Activated gamma-delta T cell treated with anti-CD3 and anti-CD28 coated beads, Interleukin-2, amount 50 U/mL, for 16 hours (primary cell): Measurements from ENCODE around the gene CEP162.
"Not testable (repeated sequence)": the region's sequence is repeated elsewhere in the genome, so short reads cannot be mapped to it uniquely, and the experiment has no call there.

Experiments
- DNase-seq: peaks from one replicate; pipeline ENCODE4 v3.0.0-alpha.2; 2020; ENCODE audit warnings: low read depth

The CEP162 gene

GRCh38 chr6:84224251-84224650 is 3.2 kb downstream of the CEP162 start:
- no peak for DNase-seq

DNA sequence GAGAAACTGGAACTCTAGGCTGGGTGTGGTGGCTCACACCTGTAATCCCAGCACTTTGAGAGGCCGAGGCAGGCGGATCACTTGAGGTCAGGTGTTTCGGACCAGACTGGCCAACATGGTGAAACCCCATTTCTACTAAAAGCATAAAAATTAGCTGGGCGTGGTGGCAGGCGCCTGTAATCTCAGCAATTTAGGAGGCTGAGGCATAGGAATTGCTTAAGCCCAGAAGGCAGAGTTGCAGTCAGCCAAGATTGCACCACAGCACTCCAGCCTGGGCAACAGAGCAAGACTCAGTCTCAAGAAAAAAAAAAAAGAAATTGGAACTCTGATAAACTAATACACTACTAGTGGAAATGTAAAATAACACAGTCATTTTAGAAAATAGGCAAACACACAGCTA is 3.8 kb downstream of the CEP162 start:
- DNase-seq = not testable (repeated sequence)

DNA sequence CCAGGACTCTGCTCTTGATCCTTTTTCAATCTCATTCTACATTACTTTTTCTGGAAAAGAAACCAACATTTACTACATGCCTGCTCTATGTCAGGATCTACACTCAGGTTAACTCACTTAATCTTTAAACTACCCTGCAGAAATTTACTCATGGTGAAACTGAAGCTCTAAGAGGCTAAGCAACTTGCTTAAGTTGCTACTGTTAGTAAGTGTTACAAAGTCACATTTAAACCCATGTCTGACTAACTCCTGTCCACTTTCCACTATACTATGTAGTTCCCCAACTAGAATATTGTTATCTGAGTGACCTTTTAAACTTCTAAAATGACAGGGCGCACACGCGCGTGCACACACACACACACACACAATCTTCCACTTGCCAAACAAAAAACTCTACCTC is 5.0 kb downstream of the CEP162 start:
- DNase-seq = no peak

DNA sequence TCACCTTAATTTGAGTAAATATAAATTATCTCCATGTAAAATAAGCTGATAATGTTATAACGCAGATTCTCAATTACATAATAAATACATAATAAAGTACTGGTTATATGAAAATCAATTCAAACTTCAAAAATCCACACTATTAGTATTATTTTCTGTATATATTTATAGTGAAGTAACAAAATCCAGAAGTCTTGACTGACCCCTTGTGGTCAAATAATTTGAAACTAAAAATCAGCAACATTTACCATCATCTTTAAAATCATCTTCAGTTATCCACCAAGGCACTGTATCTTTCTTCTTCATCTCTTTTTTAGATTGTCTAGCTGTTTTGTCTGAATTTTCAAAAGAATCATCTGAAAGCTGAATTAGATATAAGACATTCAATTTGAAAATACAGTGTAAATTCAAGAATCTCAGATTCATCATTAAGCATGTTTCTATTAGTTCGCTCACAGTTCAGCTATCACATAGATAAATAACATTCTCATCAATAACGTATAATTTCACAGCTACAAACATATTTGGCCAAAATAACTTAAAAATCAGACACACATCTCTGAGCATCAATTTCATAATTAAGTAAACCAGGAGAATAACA is 6.5 kb downstream of the CEP162 start:
- no peak for DNase-seq

- DNase-seq = no peak
Observed at GRCh38 chr6:84218091-84218490, 9.4 kb downstream of the CEP162 start.

DNA sequence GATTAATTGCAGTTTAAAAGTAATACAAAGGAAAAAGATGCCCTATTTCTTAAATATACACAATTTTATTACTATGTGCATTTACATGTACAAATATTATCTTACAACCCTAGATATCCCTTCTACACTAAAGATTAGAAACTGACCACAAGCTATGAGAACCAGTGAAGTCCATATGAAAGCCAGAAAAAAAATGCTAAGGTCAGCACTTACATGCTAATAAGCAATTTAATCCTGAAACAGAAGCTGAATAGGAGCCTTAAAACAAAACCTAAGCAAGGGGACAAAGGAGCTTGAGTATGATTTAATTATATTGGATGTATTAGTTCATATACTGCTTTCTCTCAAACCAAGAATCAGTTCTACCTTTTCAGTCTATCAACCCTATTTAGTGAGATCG is 14.2 kb downstream of the CEP162 start:
- no peak for DNase-seq

DNA sequence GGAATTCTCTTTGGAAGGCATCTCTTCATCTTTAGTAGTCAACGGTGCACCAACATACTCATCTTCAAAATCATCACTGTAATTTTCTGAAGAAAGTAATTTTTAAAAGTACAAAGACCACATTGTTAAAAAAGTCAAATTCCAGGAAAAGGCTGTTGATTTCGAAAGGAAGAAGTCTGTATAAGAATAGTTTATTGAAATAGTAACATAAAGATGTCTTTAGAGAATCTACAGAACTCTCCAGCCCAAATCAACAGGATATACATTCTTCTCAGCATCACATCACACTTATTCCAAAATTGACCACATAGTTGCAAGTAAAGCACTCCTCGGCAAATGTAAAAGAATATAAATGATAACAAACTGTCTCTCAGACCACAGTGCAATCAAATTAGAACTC is 23.4 kb downstream of the CEP162 start:
- no peak for DNase-seq

DNA sequence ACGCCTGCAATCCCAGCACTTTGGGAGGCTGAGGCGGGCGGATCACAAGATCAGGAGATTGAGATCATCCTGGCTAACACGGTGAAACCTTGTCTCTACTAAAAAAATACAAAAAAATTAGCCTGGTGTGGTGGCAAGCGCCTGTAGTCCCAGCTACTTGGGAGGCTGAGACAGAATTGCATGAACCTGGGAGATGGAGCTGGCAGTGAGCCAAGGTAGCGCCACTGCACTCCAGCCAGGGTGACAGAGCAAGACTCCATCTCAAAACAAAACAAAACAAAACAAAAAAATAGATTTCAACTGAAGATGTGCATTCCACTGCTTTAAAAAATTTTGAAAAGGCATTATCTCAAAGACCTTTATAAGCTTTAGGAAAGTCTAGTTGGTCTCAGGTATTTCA is 27.5 kb downstream of the CEP162 start:
- DNase-seq = not testable (repeated sequence)

GRCh38 chr6:84197708-84198107 is 29.7 kb downstream of the CEP162 start:
- DNase-seq = no peak

GRCh38 chr6:84193114-84193708 is 34.2 kb downstream of the CEP162 start:
- DNase-seq = no peak

- no peak for DNase-seq
Observed at GRCh38 chr6:84191802-84192201, 35.6 kb downstream of the CEP162 start.

DNA sequence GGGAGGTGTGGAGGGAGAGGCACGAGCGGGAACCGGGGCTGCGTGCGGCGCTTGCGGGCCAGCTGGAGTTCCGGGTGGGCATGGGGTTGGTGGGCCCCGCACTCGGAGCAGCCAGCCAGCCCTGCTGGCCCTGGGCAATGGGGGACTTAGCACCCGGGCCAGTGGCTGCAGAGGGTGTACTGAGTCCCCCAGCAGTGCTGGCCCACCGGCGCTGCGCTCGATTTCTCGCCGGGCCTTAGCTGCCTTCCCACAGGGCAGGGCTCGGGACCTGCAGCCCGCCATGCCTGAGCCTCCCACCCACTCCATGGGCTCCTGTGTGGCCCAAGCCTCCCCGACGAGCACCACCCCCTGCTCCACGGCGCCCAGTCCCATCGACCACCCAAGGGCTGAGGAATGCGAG is 38.1 kb downstream of the CEP162 start:
- not testable (repeated sequence) for DNase-seq

DNA sequence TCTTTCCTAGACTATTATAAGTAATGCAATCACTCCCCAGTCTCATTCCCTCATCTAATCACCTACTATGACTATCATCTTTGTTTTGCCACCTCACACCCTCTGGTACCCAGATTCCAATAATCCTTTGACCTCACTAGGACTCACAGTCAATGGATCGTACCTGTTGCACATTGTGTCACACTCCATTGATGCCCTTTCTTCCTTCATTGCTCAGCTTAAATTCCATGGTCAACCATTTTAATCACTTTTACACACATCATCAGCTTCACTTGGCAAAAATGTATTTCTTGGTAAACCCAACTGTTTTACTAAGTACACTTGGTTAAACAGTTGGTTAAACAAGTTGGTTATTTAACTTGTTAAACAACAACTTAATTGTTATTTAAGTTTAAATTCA is 44.0 kb downstream of the CEP162 start:
- DNase-seq = no peak

DNA sequence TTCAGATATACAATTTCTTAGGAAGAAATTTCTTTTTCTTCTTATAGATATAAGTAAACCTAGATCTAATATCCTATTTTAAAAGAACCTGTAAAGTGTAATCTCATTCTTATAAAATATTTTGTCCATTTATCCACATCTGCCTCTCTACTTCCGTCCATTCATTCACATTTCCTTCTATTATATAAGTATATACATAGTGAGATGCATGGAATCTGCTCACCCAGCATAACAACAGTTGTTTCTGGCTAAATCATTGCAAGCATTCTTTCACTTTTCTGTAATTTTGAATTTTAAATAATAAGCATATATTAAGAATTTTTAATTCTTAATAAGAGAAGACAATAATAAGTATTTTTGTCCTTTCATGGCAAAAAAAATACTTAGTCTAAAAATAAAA is 45.4 kb downstream of the CEP162 start:
- DNase-seq = no peak

DNA sequence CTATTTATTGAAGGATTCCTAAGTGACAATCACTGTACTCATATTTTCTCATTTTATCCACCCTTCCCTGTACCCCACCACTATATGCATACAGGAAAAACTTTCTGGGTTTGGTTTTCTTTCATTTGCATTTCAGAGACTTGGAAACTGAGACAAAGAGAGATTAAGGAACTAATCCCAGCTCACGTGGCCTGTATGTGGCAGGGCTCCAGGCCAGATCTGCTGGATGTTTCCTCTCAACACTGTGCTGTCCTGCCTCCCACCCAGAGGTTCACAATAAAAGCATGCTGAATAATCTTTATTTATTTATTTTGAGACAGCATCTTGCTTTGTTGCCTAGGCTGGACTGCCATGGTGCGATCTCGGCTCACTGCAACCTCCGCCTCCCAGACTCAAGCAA is 50.2 kb downstream of the CEP162 start:
- DNase-seq = no peak

DNA sequence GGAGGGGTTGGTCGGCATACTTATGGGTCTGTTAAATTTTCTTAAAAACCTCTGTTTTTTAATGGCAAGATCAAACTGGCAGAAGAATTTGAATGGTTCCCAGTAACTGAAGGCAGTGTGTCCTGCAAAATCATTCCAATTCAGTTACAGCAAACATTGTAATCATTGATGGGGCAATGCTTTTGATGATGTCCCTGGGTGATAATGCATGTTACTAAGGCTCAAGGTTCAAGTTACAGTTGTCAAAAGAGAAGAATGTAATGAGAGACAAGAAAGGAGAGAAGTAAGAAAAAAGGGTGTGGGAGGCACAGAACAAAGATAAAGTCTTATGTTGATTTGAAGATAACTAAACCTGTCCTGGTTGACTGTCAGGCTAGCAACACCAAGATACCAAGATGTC is 54.9 kb downstream of the CEP162 start:
- no peak for DNase-seq

DNA sequence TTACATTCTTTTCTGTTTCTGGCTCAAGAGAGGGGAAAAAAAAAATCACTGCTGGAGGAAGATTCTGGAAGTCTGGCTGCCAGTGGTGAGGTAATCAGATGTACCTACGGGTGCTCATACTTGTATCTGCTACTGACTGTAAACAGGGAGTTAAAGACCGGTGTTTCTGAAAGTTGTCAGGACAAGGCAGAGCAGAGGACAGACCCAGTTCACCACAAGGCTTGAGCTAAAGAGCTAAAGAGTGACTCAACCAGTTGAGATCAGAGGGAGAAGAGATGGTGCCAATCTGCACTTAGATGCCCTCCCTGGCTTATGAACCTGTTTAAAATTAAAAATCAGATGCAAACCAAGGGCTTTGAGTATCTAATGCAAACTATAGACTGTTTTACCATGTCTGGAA is 55.4 kb downstream of the CEP162 start:
- DNase-seq = no peak

GRCh38 chr6:84167457-84167856 is 60.0 kb downstream of the CEP162 start:
- DNase-seq = no peak

DNA sequence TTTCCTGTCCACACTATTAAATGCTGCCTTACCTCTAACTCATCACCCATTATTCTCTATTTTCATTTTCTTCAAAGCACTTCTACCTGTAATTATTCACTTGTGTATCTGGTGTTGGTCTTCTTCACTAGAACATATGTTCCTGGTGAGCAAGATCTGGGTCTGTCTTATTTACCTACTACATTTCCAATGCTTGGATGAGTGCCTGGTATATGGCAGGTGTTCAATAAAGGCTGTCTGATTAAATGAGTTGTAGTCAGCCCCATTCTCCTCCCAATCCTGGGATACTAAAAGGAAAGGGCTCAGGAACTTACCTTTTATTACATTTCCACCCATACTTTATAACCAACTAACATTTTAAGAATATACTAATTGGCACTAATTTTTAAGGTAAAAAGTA is 61.0 kb downstream of the CEP162 start:
- DNase-seq = no peak

DNA sequence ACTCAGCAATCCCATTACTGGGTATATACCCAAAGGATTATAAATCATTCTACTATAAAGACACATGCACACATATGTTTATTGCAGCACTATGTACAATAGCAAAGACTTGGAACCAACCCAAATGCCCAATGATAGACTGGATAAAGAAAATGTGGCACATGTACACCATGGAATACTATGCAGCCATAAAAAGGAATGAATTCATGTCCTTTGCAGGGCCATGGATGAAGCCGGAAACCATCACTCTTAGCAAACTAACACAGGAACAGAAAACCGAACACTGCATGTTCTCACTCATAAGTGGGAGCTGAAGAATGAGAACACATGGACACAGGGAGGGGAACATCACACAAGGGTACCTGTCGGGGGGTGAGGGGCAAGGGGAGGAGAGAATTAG is 63.1 kb downstream of the CEP162 start:
- DNase-seq = not testable (repeated sequence)

DNA sequence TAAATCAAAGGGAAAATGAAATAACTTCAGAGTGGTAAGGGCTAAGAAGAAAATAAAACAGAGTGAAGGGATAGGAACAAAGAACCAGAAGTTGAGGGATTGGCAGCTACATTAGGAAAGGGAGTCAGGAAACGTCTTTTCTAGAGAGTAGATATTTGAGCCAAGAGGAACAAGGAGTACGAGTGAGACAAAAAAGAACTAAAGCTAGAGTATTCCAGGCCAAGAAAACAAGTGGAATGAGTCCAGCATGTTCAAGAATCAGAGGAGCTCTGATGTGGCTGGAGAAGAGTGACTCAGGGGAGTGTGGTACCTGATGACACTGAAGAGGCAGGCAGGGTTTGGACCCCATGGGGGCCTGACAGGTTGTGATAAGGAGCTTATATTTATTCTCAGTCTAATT is 66.3 kb downstream of the CEP162 start:
- no peak for DNase-seq

DNA sequence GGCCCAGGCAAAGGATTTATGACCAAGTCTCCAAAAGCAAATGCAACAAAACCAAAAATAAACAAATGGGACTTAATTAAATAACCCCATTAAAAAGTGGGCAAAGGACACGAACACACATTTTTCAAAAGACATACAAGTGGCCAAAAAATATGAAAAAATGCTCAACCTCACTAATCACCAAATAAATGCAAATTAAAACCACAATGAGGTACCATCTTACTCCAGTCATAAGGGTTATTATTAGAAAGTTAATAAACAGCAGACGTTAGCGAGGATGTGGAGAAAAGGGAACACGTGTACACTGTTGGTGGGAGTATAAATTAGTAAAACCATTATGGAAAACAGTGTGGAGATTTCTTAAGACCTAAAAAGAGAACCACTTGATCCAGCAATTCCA is 71.1 kb downstream of the CEP162 start:
- no peak for DNase-seq

- no peak for DNase-seq
Observed at GRCh38 chr6:84151669-84152068, 75.8 kb downstream of the CEP162 start.

- no peak for DNase-seq
Observed at GRCh38 chr6:84150705-84151104, 76.7 kb downstream of the CEP162 start.
